ENCODE results near the gene HOXB2. TPM values are rescaled to one million over a fixed set of nuclear protein-coding genes. Genes with fewer than 3 reads are reported as not detected.
A peak's percentile ranks its signal among the peaks of the same experiment; 100 is the strongest.

The HOXB2 gene
- total and polyA plus RNA-seq, 9 of the 15 experiments (the other 6 are each of a cell fraction or from before 2014, with no cell fraction given), result 2.1 to 97.7 (median 21.2) TPM

DNA sequence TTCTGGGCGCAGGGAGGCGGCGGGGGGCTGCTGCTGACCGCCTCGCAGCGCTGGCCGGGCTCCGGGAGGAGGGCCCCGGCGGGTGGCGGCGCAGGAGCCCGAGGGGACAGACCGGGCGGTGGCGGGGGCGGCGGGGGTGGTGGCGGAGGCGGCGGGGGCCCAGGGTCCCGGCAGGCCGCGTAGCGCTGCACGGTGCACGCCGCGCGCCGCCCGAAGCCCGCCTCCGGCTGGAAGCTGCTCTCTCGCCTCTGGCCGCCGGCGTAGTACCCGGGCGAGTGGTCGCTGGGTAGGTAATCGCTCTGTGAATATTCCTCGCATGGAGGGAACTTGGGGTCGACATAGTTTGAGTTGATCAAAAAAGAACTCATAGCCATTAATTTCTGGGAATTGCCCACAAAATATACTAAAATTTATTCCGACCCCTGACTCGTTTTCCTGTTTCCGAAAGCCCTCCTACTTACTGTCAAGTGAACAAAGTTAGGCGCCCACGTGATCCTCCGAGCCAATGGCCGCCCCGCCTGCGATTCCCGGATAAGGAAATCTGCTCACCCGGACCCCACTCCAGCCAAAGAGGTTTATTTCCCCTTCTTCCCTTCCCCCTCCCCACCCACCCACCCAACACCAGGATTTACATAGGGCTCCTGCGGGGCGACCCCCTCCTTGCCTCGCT is 33.2 kb upstream of the HOXB2 start, which contains the start of gene HOXB4 (continued):
- TF ChIP-seq TOE1 (IDR thresholded peaks at IDR 0.05; ENCODE audit: borderline replicate concordance) (peak; percentile 43; the same call in 1 of the 2 replicates), TOE1 (CRISPR knock-in tag; IDR thresholded peaks at IDR 0.05; ENCODE audit: borderline replicate concordance, low read depth) (no peak), ZFX (CRISPR knock-in tag; IDR thresholded peaks at IDR 0.05) (no peak; the same call in 1 of the 2 replicates), SIN3B (IDR thresholded peaks at IDR 0.05; ENCODE audit: low read depth) (no peak), SRF (CRISPR knock-in tag; IDR thresholded peaks at IDR 0.05) (0 out of 4 replicates have a peak, but pooled peaks of 1 of the 2 experiments have one; percentile 17), RBM25 (IDR thresholded peaks at IDR 0.05; ENCODE audit: low read depth, low read length, severe bottlenecking) (peak; percentile 37), GATA2 (CRISPR knock-in tag; IDR thresholded peaks at IDR 0.05) (0 out of 2 replicates have a peak, but pooled peaks have one; percentile 31), SMAD3 (CRISPR knock-in tag; conservative IDR thresholded peaks at IDR 0.05) (no peak), XRCC5 (IDR thresholded peaks at IDR 0.05; ENCODE audit: low read depth, low read length) (no peak), PTRF (tag; IDR thresholded peaks at IDR 0.05) (no peak), ERF (CRISPR knock-in tag; IDR thresholded peaks at IDR 0.05) (peak; percentile 58; the same call in 1 of the 2 replicates), CBFA2T2 (conservative IDR thresholded peaks at IDR 0.05) (peak; percentile 52), SIN3A (IDR thresholded peaks at IDR 0.05; ENCODE audit: borderline replicate concordance in 2 of 2, control insufficient read depth in 1 of 2, low read depth in 2 of 2, low read length in 2 of 2) (0 out of 4 replicates have a peak, but pooled peaks of 1 of the 2 experiments have one; percentile 58), GTF2F1 (IDR thresholded peaks at IDR 0.05; ENCODE audit: low read depth, low read length) (0 out of 2 replicates have a peak, but pooled peaks have one; percentile 20), TAF9B (IDR thresholded peaks at IDR 0.05; ENCODE audit: partially characterized antibody) (no peak)
- TF ChIP-seq, protein P1, sequence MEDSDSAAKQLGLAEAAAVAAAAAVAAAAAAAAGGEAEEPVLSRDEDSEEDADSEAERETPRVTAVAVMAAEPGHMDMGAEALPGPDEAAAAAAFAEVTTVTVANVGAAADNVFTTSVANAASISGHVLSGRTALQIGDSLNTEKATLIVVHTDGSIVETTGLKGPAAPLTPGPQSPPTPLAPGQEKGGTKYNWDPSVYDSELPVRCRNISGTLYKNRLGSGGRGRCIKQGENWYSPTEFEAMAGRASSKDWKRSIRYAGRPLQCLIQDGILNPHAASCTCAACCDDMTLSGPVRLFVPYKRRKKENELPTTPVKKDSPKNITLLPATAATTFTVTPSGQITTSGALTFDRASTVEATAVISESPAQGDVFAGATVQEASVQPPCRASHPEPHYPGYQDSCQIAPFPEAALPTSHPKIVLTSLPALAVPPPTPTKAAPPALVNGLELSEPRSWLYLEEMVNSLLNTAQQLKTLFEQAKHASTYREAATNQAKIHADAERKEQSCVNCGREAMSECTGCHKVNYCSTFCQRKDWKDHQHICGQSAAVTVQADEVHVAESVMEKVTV (CRISPR knock-in tag; IDR thresholded peaks at IDR 0.05), result peak; percentile 14; the same call in 1 of the 2 replicates
- TF ChIP-seq, protein P2, sequence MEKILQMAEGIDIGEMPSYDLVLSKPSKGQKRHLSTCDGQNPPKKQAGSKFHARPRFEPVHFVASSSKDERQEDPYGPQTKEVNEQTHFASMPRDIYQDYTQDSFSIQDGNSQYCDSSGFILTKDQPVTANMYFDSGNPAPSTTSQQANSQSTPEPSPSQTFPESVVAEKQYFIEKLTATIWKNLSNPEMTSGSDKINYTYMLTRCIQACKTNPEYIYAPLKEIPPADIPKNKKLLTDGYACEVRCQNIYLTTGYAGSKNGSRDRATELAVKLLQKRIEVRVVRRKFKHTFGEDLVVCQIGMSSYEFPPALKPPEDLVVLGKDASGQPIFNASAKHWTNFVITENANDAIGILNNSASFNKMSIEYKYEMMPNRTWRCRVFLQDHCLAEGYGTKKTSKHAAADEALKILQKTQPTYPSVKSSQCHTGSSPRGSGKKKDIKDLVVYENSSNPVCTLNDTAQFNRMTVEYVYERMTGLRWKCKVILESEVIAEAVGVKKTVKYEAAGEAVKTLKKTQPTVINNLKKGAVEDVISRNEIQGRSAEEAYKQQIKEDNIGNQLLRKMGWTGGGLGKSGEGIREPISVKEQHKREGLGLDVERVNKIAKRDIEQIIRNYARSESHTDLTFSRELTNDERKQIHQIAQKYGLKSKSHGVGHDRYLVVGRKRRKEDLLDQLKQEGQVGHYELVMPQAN (IDR thresholded peaks at IDR 0.05; ENCODE audit: borderline replicate concordance), result no peak
- TF ChIP-seq, protein P3, sequence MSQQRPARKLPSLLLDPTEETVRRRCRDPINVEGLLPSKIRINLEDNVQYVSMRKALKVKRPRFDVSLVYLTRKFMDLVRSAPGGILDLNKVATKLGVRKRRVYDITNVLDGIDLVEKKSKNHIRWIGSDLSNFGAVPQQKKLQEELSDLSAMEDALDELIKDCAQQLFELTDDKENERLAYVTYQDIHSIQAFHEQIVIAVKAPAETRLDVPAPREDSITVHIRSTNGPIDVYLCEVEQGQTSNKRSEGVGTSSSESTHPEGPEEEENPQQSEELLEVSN (IDR thresholded peaks at IDR 0.05; ENCODE audit: borderline replicate concordance in 1 of 2, extremely low read depth in 1 of 2, insufficient read depth in 1 of 2, insufficient read length in 1 of 2, low read depth in 1 of 2, low read length in 1 of 2, poor library complexity in 1 of 2, severe bottlenecking in 1 of 2), result peak in 1 of 2 experiments; percentile 67
- TF ChIP-seq, protein P4, sequence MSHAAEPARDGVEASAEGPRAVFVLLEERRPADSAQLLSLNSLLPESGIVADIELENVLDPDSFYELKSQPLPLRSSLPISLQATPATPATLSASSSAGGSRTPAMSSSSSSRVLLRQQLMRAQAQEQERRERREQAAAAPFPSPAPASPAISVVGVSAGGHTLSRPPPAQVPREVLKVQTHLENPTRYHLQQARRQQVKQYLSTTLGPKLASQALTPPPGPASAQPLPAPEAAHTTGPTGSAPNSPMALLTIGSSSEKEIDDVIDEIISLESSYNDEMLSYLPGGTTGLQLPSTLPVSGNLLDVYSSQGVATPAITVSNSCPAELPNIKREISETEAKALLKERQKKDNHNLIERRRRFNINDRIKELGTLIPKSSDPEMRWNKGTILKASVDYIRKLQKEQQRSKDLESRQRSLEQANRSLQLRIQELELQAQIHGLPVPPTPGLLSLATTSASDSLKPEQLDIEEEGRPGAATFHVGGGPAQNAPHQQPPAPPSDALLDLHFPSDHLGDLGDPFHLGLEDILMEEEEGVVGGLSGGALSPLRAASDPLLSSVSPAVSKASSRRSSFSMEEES (CRISPR knock-in tag; IDR thresholded peaks at IDR 0.05), result peak; percentile 77
